Activated B cell treated with CpG ODN at 0.5 μM for 24 hours (primary cell): ENCODE measurements around the gene CHST15. TPM values are rescaled to one million over a fixed set of nuclear protein-coding genes. Genes with fewer than 3 reads are reported as not detected.

Source experiments
- ATAC-seq: fragments of 200-7000 bp; cut with Tn5 transposase; one replicate; pipeline ENCODE4 v1.10.0; 2021; ENCODE audit warnings: low read depth, mild to moderate bottlenecking, moderate library complexity
- CTCF ChIA-PET: fragments of 350-600 bp; sonication (Branson Sonifier 250); formaldehyde crosslinking; loops from one replicate; lab custom pipeline; 2021; ENCODE audit warnings: antibody characterized with exemption; lab: Charles Lee
- POLR2A ChIA-PET: fragments of 350-600 bp; sonication (Branson Sonifier 250); formaldehyde crosslinking; loops from one replicate; lab custom pipeline; 2021; ENCODE audit warnings: antibody characterized with exemption; lab: Charles Lee
- DNase-seq: peaks from one replicate; pipeline ENCODE4 v3.0.0; 2022
- H3K27ac Mint-ChIP-seq: one replicate; pipeline ENCODE4 v1.8.0; 2020; ENCODE audit warnings: mixed read lengths
- H3K27me3 Mint-ChIP-seq: one replicate; pipeline ENCODE4 v1.8.0; 2021; ENCODE audit warnings: mixed read lengths
- H3K36me3 Mint-ChIP-seq: one replicate; pipeline ENCODE4 v1.8.0; 2021; ENCODE audit warnings: low read depth, mixed read lengths
- H3K4me1 Mint-ChIP-seq: one replicate; pipeline ENCODE4 v1.8.0; 2021; ENCODE audit warnings: mixed read lengths
- H3K4me3 Mint-ChIP-seq: one replicate; pipeline ENCODE4 v1.8.0; 2020; ENCODE audit warnings: mild to moderate bottlenecking, mixed read lengths
- H3K9me3 Mint-ChIP-seq: one replicate; pipeline ENCODE4 v1.8.0; 2020; ENCODE audit warnings: mixed read lengths
- intact Hi-C: fragments of 100-400 bp; cut with micrococcal nuclease; formaldehyde crosslinking; loops from one replicate; pipeline ENCODE4 v1.15.1; 2024
- total RNA-seq: library from RNA; stranded (reverse); gene quantifications from 2 replicates; pipeline ENCODE4 v1.2.3, GENCODE V29; 2022
- TF ChIP-seq, protein P1 (sequence below): fragments of 200-600 bp; IDR thresholded peaks from one replicate; pipeline ENCODE4 v1.8.0; 2022; ENCODE audit warnings: antibody characterized with exemption, mild to moderate bottlenecking

CHST15 gene
- total RNA-seq, 1 donor from 2014 or later: 13.8 TPM

DNA sequence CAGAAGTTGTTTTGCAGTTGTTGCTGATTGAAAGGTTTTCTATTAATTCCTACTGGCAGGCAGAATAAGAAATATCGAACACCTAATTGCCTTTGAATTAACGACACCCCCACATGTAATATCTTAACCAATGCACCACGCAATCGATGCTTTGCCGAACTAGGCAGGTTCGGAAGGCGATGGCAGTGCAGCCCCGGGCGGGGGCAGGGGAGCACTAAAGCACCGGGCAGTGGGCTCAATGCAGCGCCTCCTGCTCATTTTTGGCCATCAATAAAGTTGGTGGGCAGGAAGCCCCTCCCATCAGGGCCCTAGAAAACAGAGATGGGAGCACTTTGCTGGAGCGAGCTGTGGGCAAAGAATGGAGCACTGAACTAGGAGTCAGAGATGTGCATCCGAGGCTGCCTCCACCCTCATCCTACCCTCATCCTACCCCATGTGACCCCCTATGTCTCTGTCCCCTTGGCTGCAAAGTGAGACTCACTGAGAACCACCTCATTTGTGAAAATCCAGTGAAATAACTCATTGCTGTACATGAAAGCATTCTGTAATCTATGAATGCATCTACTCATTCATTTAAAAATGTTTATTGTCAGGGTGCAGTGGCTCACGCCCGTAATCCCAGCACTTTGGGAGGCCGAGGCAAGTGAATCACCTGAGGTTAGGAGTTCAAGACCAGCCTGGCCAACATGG is 19.6 kb upstream of the CHST15 start:
- ChIA-PET CTCF (no interaction called here), POLR2A (no interaction called here)
- Mint-ChIP-seq H3K4me3 (no peak overlapping the region), H3K36me3 (no peaks in the 10 kb centered on the region), H3K27ac (no peak overlapping the region), H3K27me3 (no peaks in the 10 kb centered on the region), H3K9me3 (no peaks in the 10 kb centered on the region), H3K4me1 (peaks cover 59% of the 10 kb centered on the region)
- ATAC-seq (no peak), DNase-seq (no peak)
- TF ChIP-seq, protein P1, sequence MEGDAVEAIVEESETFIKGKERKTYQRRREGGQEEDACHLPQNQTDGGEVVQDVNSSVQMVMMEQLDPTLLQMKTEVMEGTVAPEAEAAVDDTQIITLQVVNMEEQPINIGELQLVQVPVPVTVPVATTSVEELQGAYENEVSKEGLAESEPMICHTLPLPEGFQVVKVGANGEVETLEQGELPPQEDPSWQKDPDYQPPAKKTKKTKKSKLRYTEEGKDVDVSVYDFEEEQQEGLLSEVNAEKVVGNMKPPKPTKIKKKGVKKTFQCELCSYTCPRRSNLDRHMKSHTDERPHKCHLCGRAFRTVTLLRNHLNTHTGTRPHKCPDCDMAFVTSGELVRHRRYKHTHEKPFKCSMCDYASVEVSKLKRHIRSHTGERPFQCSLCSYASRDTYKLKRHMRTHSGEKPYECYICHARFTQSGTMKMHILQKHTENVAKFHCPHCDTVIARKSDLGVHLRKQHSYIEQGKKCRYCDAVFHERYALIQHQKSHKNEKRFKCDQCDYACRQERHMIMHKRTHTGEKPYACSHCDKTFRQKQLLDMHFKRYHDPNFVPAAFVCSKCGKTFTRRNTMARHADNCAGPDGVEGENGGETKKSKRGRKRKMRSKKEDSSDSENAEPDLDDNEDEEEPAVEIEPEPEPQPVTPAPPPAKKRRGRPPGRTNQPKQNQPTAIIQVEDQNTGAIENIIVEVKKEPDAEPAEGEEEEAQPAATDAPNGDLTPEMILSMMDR: no peak
- intact Hi-C loops: no loop called here

DNA sequence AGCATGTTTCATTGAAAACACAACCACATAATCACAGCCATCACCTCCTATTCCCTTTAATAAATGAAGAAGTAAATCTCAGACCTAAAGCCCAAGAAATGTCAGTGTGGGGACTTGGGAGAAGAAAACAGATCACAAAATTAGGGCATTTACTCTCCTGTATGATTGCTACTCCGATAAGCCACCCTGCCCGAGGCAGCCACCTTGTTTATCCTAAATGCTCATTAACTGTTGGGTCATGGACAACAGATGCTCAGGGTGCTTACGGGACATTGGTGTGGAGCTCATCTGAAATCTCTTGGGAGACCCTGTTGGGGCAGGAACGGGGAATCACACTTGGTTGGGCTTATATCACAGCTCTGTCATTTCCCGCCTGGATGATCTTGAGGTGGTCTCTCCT is 17.5 kb upstream of the CHST15 start:
- ATAC-seq: no peak
- DNase-seq: no peak
- TF ChIP-seq, protein P1: no peak
- Mint-ChIP-seq H3K4me3 (peak overlapping the region; percentile 5), H3K27ac (no peak overlapping the region), H3K36me3 (no peaks in the 10 kb centered on the region), H3K4me1 (peaks cover 59% of the 10 kb centered on the region), H3K9me3 (no peaks in the 10 kb centered on the region), H3K27me3 (no peaks in the 10 kb centered on the region)
- CTCF ChIA-PET: no interaction called here
- POLR2A ChIA-PET: interaction anchor here (1.1 kb wide), 1 partner anchor 18 kb away, joined by 4 read pairs; no protein-coding TSS in a partner anchor
- intact Hi-C loops: no loop called here

DNA sequence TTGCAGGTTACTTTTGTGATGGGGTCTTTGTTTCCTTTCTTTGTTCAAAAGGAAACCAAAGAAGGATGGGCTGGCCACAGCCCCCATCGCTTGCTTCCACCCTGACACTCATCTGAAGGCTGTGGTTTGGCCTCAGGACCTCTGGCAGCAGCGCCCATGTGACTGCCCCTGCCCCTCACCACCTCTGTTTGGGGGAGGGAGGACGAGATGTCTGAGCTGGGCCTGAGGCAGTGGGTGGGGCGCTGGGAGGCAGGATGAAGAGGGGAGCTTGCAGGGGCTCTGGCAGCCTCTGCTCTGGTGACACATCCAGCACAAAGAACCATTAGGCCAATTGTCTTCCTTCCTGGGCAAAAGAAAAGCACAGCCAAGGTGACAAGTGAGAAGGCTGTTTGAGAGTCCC is 15.9 kb upstream of the CHST15 start:
- CTCF ChIA-PET: interaction anchor here (2.2 kb wide), 1 partner anchor 16 kb away, joined by 6 read pairs; no protein-coding TSS in a partner anchor
- Mint-ChIP-seq H3K36me3 (no peaks in the 10 kb centered on the region), H3K4me3 (no peak overlapping the region), H3K27me3 (no peaks in the 10 kb centered on the region), H3K27ac (no peak overlapping the region), H3K9me3 (no peaks in the 10 kb centered on the region), H3K4me1 (peaks cover 71% of the 10 kb centered on the region)
- intact Hi-C loops: loop anchor here (5.0 kb wide), 2 partner anchors 33 to 113 kb away; no protein-coding TSS in a partner anchor
- DNase-seq: no peak
- ATAC-seq: no peak
- POLR2A ChIA-PET: no interaction called here
- TF ChIP-seq, protein P1: no peak

DNA sequence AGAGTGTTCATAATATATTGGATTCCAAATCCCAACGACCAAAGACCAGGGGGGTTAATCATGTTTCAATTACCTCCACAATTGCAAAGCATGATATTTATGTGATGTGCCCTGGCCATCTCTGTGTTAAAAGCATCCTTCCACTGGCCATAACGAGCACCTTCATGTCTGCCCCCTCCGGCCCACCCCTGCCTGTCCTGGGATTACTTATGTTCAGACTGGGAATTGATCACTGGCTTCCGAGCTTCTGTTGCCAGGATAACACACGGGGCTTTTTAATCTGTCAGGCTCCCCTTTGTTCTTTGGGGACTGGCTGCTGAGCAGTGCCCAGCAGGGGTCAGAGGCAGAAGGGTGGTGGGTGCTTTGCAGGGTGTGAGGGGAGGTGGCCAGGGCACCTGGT is 13.7 kb upstream of the CHST15 start:
- CTCF ChIA-PET: interaction anchor here (0.9 to 3.0 kb wide), 4 partner anchors 10 to 112 kb away, joined by 3 to 12 read pairs (median 6); no protein-coding TSS in a partner anchor
- Mint-ChIP-seq H3K36me3 (no peaks in the 10 kb centered on the region), H3K27ac (peak overlapping the region; percentile 81), H3K27me3 (no peaks in the 10 kb centered on the region), H3K9me3 (peaks cover 3% of the 10 kb centered on the region), H3K4me3 (peak overlapping the region; percentile 69), H3K4me1 (peaks cover 76% of the 10 kb centered on the region)
- intact Hi-C loops: loop anchor here (2.0 to 5.0 kb wide), 4 partner anchors 14 to 115 kb away; partner anchors contain the start of gene CHST15
- ATAC-seq (no peak), DNase-seq (no peak)
- POLR2A ChIA-PET: interaction anchor here (0.6 to 3.0 kb wide), 11 partner anchors 8 to 1102 kb away, joined by 3 to 26 read pairs (median 3); partner anchors contain the start of gene CHST15
- TF ChIP-seq, protein P1: no peak

DNA sequence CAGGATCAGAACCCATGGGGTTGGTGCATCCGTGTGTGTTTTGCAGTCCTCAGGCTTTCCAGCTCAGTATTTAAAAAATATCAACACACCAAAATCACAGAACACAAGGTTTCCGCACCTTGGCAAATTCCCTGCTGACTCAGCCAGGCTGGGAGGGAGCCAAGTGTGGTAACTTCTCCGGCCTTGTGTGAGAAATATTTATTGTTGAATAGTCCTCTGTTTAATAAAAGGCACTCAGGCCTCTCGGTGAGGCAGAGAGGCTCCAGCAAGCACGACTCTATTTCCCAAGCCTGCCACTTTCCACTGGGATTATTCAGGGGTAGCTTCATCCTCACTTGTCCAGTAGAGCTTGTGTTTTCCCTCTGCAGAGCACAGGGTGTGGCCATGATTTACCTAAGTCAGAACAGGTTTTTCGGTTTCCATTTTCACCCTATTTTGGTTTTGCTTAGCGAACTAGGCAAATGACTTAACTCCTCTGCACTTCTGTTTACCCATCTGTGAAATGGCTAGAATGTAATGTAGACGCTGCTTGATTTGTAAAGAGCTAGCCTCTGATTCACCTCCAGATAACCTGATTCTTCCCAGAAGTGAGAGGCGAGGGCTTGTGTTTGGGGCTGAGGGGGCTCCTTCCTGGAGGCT is 13.0 kb upstream of the CHST15 start:
- ChIA-PET CTCF (interaction anchor here (0.9 to 3.0 kb wide), 5 partner anchors 11 to 111 kb away, joined by 3 to 12 read pairs (median 4); no protein-coding TSS in a partner anchor), POLR2A (interaction anchor here (0.6 to 3.0 kb wide), 13 partner anchors 9 to 1101 kb away, joined by 3 to 26 read pairs (median 3); partner anchors contain the start of gene CHST15)
- no peak for DNase-seq
- intact Hi-C loops: loop anchor here (2.0 to 5.0 kb wide), 4 partner anchors 14 to 116 kb away; partner anchors contain the start of gene CHST15
- Mint-ChIP-seq H3K36me3 (no peaks in the 10 kb centered on the region), H3K4me3 (peak overlapping the region; percentile 69), H3K27ac (peak overlapping the region; percentile 81), H3K9me3 (peaks cover 3% of the 10 kb centered on the region), H3K27me3 (no peaks in the 10 kb centered on the region), H3K4me1 (peaks cover 75% of the 10 kb centered on the region)
- TF ChIP-seq, protein P1: no peak
- peak; percentile 91 for ATAC-seq
